ENCODE measurements around the gene LAMA4. TPM values are rescaled to one million over a fixed set of nuclear protein-coding genes. Genes with fewer than 3 reads are reported as not detected.

The LAMA4 gene
- total RNA-seq, 6 donors from 2014 or later = 29.5 to 119 (median 58.9) TPM

DNA sequence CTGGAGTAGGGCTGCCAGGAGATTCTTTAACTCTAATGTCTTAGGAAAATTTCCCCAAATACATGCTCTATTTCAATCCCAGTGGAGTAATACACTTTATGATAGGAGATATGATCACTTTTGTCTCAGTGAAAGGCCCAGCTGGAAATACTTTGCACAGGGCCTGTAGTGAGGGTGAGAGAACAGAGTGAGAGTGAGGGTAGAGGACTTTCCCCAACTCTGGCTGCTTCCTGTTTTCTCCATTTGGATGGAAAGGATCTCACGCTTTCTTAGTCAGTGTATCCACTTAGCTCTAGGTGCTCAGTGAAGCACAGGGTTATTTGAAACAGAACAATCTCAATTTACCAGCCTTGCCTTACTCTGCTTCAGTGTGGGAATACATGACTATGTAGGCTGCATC, 130.4 kb downstream of the LAMA4 start:
- ATAC-seq (ENCODE audit: low FRiP score in 2 of 2) = no peak
- H3K27me3 ChIP-seq = no peaks in the 10 kb centered on the region
- 88 to 89% methylated on average over 1 of the region's 1 CpG for WGBS, 2 donors
- no peak overlapping the region for H3K27ac ChIP-seq
- DNase-seq = no peak
- no peaks in the 10 kb centered on the region for H3K9me3 ChIP-seq
- H3K4me3 ChIP-seq = no peak overlapping the region
- TF ChIP-seq CTCF (IDR thresholded peaks at IDR 0.05) (no peak), POLR2A (IDR thresholded peaks at IDR 0.05) (no peak), POLR2AphosphoS5 (IDR thresholded peaks at IDR 0.05) (no peak), EP300 (IDR thresholded peaks at IDR 0.05) (no peak)
- H3K4me1 ChIP-seq = no peaks in the 10 kb centered on the region
- H3K36me3 ChIP-seq = peaks cover 0 to 72% (median 3%) of the 10 kb centered on the region in 4 donors

DNA sequence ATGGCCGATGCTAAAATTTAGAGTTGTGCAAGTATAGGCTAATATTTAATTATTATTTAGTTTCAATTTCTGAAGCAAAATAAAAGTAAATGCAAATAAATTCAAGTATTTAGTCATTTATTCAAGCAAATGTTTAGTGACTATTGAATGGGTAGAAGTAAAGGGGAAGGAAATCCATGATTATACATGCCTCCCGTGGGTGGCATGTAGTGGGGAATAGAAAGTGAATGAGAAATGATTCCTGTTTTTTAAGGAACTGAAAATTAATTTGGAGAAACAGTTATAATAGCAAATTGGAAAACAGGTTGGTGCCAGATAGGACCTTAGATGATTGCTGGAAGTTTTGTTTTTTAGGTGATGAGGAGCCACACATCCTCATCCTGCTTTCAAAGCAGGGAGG, 131.6 kb downstream of the LAMA4 start:
- Histone ChIP-seq H3K4me1 (no peaks in the 10 kb centered on the region), H3K4me3 (no peak overlapping the region), H3K27ac (no peak overlapping the region), H3K36me3 (peaks cover 0 to 76% (median 3%) of the 10 kb centered on the region in 4 donors), H3K27me3 (no peaks in the 10 kb centered on the region), H3K9me3 (no peaks in the 10 kb centered on the region)
- TF ChIP-seq CTCF (IDR thresholded peaks at IDR 0.05) = no peak
- TF ChIP-seq POLR2A (IDR thresholded peaks at IDR 0.05) = no peak
- no peak for TF ChIP-seq POLR2AphosphoS5 (IDR thresholded peaks at IDR 0.05)
- TF ChIP-seq EP300 (IDR thresholded peaks at IDR 0.05) = no peak
- ATAC-seq (ENCODE audit: low FRiP score in 2 of 2) (no peak), DNase-seq (no peak)
- WGBS, 2 donors = 69% methylated on average over 2 of the region's 2 CpGs

DNA sequence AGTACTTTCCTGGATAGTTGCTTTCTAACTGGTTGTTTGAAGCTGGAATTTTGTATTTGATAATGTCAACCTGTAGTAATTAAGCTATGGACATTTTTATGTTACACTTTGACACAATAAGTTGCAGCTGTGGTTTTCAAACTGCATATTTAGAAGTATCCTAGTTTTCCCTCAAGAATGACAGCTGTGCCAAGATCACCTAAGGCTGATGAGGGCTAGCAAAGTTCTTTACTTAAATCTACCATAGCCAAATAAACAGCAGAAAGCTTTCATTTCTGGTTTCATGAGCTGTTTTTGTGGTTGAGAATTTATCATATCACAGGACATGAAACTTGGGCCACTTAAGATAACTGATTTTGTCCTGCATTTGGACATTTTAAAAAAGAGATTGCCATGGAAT, 136.3 kb downstream of the LAMA4 start:
- DNase-seq (no peak), ATAC-seq (ENCODE audit: low FRiP score in 2 of 2) (no peak)
- peaks cover 0 to 85% (median 4%) of the 10 kb centered on the region in 4 donors for H3K36me3 ChIP-seq
- no peaks in the 10 kb centered on the region for H3K4me1 ChIP-seq
- no peak overlapping the region for H3K27ac ChIP-seq
- H3K4me3 ChIP-seq = no peak overlapping the region
- TF ChIP-seq CTCF (IDR thresholded peaks at IDR 0.05) (no peak), POLR2AphosphoS5 (IDR thresholded peaks at IDR 0.05) (no peak), POLR2A (IDR thresholded peaks at IDR 0.05) (no peak), EP300 (IDR thresholded peaks at IDR 0.05) (no peak)
- no peaks in the 10 kb centered on the region for H3K9me3 ChIP-seq
- no peaks in the 10 kb centered on the region for H3K27me3 ChIP-seq

DNA sequence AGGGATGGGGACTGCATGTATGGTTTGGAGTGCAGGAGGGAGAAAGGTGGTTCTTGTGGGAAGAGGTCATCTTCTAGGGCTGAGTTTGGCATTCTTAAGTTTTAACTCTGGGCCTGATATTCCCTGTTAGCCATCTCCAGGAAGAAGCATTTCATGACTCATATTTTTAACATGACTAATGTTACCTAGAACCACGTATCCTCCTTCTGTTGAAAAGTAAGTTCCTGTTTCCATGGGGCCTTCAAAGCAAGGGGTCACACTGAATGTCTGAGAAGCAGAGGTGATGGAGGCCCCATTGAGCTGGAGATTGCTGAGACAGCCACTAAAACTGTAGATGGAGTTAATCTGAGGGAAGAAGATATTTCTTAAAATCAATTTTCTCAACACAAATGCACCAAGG, 136.8 kb downstream of the LAMA4 start:
- TF ChIP-seq CTCF (IDR thresholded peaks at IDR 0.05) = no peak
- no peak for TF ChIP-seq POLR2AphosphoS5 (IDR thresholded peaks at IDR 0.05)
- no peak for TF ChIP-seq EP300 (IDR thresholded peaks at IDR 0.05)
- no peak for TF ChIP-seq POLR2A (IDR thresholded peaks at IDR 0.05)
- 47 to 71% methylated on average over 1 of the region's 1 CpG for WGBS, 2 donors
- Histone ChIP-seq H3K27ac (no peak overlapping the region), H3K4me3 (no peak overlapping the region), H3K36me3 (peaks cover 0 to 85% (median 4%) of the 10 kb centered on the region in 4 donors), H3K27me3 (no peaks in the 10 kb centered on the region), H3K4me1 (no peaks in the 10 kb centered on the region), H3K9me3 (no peaks in the 10 kb centered on the region)
- DNase-seq (no peak), ATAC-seq (ENCODE audit: low FRiP score in 2 of 2) (no peak)

GRCh38 chr6:112116221-112116620, 138.1 kb downstream of the LAMA4 start:
- no peak for TF ChIP-seq POLR2A (IDR thresholded peaks at IDR 0.05)
- TF ChIP-seq EP300 (IDR thresholded peaks at IDR 0.05) = no peak
- TF ChIP-seq POLR2AphosphoS5 (IDR thresholded peaks at IDR 0.05) = no peak
- no peak for TF ChIP-seq CTCF (IDR thresholded peaks at IDR 0.05)
- Histone ChIP-seq H3K4me1 (no peaks in the 10 kb centered on the region), H3K27ac (no peak overlapping the region), H3K27me3 (no peaks in the 10 kb centered on the region), H3K36me3 (peaks cover 0 to 85% (median 6%) of the 10 kb centered on the region in 4 donors), H3K9me3 (no peaks in the 10 kb centered on the region), H3K4me3 (no peak overlapping the region)
- DNase-seq = no peak
- 69 to 96% methylated on average over 1 of the region's 1 CpG for WGBS, 2 donors
- ATAC-seq (ENCODE audit: low FRiP score in 2 of 2) = no peak
